ENCODE data around the gene SHB. TPM values are rescaled to one million over a fixed set of nuclear protein-coding genes. Genes with fewer than 3 reads are reported as not detected.

The SHB gene, protein sequence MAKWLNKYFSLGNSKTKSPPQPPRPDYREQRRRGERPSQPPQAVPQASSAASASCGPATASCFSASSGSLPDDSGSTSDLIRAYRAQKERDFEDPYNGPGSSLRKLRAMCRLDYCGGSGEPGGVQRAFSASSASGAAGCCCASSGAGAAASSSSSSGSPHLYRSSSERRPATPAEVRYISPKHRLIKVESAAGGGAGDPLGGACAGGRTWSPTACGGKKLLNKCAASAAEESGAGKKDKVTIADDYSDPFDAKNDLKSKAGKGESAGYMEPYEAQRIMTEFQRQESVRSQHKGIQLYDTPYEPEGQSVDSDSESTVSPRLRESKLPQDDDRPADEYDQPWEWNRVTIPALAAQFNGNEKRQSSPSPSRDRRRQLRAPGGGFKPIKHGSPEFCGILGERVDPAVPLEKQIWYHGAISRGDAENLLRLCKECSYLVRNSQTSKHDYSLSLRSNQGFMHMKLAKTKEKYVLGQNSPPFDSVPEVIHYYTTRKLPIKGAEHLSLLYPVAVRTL
- 12.7 and 22.7 TPM in 2 replicates for total RNA-seq (2012; rRNA removed)

DNA sequence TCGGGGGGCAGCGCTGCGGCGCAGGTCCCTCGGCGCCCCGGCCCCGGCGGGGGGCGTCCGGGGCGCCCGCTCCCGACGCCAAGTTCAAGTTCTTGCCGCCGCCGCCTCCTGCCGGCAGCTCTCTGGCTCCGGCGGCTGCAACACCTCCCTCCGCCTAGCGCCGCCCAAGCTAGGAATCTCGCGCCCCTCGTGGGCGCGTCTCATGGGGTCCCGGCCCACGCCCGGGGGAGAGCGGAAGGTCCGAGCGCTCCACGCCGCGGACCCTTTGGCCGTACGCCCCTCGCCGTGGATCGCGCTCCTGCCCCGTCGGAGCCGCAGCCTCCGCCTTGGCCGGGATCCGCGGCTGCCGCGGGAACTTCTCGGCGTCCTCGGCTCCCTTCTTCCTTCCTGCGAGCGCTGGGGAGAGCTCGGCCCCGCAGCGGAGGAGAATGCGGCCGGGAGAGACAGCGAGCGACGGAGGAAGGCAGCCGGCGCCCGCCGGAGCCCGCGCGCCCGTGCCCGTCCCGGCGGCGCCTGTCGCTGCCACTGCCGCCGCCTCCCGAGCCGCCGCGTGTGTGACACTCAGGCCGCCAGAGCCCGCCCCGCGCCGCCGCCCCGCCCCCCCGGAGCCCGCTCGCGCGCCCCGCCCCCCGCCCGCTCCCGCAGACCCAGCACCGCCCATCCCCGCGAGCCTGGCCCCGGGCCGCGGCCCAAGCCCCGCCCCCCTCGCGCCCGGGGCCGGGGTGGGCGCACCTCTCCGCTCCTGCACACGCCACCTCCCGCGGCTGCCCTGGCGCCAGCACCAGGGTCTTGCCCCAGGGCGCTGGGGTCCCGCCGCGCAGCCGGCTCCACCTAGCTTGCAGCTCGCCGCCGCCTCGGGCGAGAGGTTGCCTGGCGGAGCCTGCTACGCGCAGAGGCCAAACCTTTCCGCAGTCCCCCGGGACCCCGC is at the start of gene SHB:
Gene SHB, minus strand, starts transcription at position 527 of the 928 bp plus-strand sequence. CDS start 582 bp downstream, outside the sequence.
- Histone ChIP-seq H3K9ac (ENCODE audit: low read depth, low read length) (peak within 1 kb of the TSS; percentile 91), H3K27me3 (ENCODE audit: control insufficient read depth, insufficient read depth, low read length) (no peaks in the 10 kb centered on the region), H3K36me3 (ENCODE audit: insufficient read depth, low read length) (peaks cover 4% of the 10 kb centered on the region), H3K4me2 (ENCODE audit: low read length) (peak within 1 kb of the TSS; percentile 99), H3K4me1 (ENCODE audit: control insufficient read depth, insufficient read depth, low read length) (peaks cover 37% of the 10 kb centered on the region), H3K9me3 (replicated peaks; ENCODE audit: low read length) (no peaks in the 10 kb centered on the region), H3K4me3 (ENCODE audit: low read length) (peak within 1 kb of the TSS; percentile 96)

DNA sequence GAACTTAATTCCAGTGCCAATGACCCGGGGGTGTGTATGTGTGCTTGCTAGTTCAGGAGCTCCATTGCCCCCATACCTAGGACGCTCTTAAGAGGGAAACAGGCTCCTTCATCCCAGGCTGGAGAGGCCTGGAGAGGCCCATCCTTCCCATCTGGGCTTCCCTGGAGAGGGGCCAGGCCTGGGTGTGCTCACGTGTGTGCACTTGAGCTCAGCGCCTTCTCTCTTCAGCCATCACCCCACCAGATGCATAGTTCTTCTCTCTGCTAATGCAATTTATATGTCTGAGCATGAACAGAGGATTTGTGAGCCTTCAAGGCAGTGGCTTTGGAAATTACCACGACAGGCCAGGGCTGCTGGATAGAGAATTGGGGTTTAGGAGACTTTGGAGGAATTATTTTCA is 48.6 kb upstream of the SHB start:
- H3K4me1 ChIP-seq (ENCODE audit: control insufficient read depth, insufficient read depth, low read length), result no peaks in the 10 kb centered on the region
- no peak overlapping the region for H3K4me2 ChIP-seq (ENCODE audit: low read length)

DNA sequence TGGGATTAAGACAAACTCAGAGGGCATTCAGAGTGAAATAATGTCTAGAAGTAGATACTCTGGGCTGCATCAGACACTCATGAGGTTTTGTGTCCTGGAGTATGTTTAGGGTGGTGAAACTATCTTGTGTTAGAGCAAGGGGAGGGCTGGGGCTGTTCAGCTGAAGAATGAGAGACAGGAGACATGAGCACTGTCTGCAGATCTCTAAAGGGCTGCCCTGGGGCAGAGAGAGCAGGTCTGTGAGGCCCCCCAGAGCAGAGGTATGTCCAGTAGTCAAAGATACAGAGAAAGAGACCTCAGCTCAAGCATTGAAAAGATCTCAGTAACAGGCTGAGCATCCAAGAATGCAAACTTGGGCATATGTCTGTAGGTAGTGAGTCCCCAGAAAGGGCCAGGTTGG is 45.9 kb upstream of the SHB start:
- H3K9me3 ChIP-seq (replicated peaks; ENCODE audit: low read length), result no peaks in the 10 kb centered on the region

More for the DNA sequence above, 48.6 kb upstream of the SHB start:
- Histone ChIP-seq H3K4me3 (ENCODE audit: low read length) (no peak overlapping the region), H3K9ac (ENCODE audit: low read depth, low read length) (no peak overlapping the region), H3K9me3 (replicated peaks; ENCODE audit: low read length) (no peaks in the 10 kb centered on the region), H3K27me3 (ENCODE audit: control insufficient read depth, insufficient read depth, low read length) (peaks cover 47% of the 10 kb centered on the region), H3K36me3 (ENCODE audit: insufficient read depth, low read length) (no peaks in the 10 kb centered on the region)

DNA sequence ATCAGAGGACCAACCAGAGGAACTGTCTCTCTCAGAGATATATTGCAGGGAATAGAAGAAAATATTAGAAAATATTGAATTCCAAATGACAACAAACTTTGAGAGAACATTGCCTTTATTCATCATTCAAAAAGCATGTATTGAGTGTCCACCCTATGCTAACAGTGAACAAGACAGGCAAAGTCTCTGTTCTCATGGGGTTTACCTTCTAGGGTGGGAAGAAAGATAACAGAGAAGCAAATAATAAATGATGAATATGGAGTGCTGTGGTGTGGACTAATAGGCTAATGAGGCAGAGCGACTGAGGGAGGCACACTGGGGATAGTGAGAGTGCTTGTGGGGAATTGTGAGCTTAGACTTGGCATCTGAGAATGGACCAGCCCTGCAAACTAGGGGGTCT is 43.4 kb upstream of the SHB start:
- H3K27me3 ChIP-seq (ENCODE audit: control insufficient read depth, insufficient read depth, low read length), result peaks cover 47% of the 10 kb centered on the region
- H3K4me2 ChIP-seq (ENCODE audit: low read length), result no peak overlapping the region
- H3K4me1 ChIP-seq (ENCODE audit: control insufficient read depth, insufficient read depth, low read length), result no peaks in the 10 kb centered on the region
- H3K36me3 ChIP-seq (ENCODE audit: insufficient read depth, low read length), result no peaks in the 10 kb centered on the region
- H3K9ac ChIP-seq (ENCODE audit: low read depth, low read length), result no peak overlapping the region
- H3K4me3 ChIP-seq (ENCODE audit: low read length), result no peak overlapping the region
- no peaks in the 10 kb centered on the region for H3K9me3 ChIP-seq (replicated peaks; ENCODE audit: low read length)

More for the DNA sequence above, 45.9 kb upstream of the SHB start:
- Histone ChIP-seq H3K27me3 (ENCODE audit: control insufficient read depth, insufficient read depth, low read length) (peaks cover 52% of the 10 kb centered on the region), H3K4me1 (ENCODE audit: control insufficient read depth, insufficient read depth, low read length) (no peaks in the 10 kb centered on the region), H3K9ac (ENCODE audit: low read depth, low read length) (no peak overlapping the region), H3K4me3 (ENCODE audit: low read length) (no peak overlapping the region), H3K36me3 (ENCODE audit: insufficient read depth, low read length) (no peaks in the 10 kb centered on the region), H3K4me2 (ENCODE audit: low read length) (no peak overlapping the region)

DNA sequence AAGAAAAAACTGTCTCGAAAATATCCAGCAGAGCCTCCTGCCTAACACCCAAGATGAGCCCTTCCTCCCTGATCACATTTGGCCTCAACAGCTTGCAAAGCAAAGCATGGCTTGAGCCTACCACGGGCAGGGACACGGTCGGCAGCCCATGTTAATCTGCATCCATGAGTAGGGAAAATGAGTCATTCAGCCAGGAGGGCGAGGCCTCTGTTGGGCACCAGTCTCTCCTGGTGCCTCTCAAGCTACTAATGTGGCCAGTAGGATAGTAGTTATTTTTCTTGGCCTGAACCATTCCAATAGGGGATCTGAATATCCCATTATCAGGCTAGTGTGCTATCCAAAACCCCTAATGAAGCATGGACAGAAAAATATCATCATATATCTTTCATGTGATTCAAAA is 43.0 kb upstream of the SHB start:
- H3K9me3 ChIP-seq (replicated peaks; ENCODE audit: low read length), result no peaks in the 10 kb centered on the region
- H3K4me1 ChIP-seq (ENCODE audit: control insufficient read depth, insufficient read depth, low read length), result no peaks in the 10 kb centered on the region
- H3K4me2 ChIP-seq (ENCODE audit: low read length), result no peak overlapping the region
- H3K27me3 ChIP-seq (ENCODE audit: control insufficient read depth, insufficient read depth, low read length), result peaks cover 46% of the 10 kb centered on the region
- H3K36me3 ChIP-seq (ENCODE audit: insufficient read depth, low read length), result no peaks in the 10 kb centered on the region
- H3K4me3 ChIP-seq (ENCODE audit: low read length), result no peak overlapping the region
- no peak overlapping the region for H3K9ac ChIP-seq (ENCODE audit: low read depth, low read length)

DNA sequence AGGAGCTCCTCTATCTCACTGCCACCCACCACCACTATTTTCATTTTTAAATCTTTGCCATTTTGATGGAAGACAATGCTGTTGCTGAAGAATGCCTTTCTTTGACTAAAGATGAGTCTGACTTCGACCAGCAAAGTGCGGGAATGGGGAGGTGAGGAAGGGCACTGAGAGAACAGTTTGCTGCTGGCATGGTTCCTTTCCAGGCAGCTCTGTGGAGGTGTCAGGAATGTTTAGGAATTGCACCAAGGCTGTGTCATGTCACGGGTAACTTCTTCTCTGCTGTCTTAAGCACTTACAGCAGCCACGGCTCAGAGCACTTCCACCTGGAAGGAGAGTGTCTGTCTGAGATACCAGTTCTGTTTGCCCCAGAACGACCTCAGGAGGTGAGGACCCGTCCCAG is 41.4 kb upstream of the SHB start:
- Histone ChIP-seq H3K36me3 (ENCODE audit: insufficient read depth, low read length) (no peaks in the 10 kb centered on the region), H3K9me3 (replicated peaks; ENCODE audit: low read length) (no peaks in the 10 kb centered on the region), H3K9ac (ENCODE audit: low read depth, low read length) (no peak overlapping the region), H3K4me2 (ENCODE audit: low read length) (no peak overlapping the region), H3K27me3 (ENCODE audit: control insufficient read depth, insufficient read depth, low read length) (peaks cover 47% of the 10 kb centered on the region), H3K4me3 (ENCODE audit: low read length) (no peak overlapping the region), H3K4me1 (ENCODE audit: control insufficient read depth, insufficient read depth, low read length) (no peaks in the 10 kb centered on the region)

DNA sequence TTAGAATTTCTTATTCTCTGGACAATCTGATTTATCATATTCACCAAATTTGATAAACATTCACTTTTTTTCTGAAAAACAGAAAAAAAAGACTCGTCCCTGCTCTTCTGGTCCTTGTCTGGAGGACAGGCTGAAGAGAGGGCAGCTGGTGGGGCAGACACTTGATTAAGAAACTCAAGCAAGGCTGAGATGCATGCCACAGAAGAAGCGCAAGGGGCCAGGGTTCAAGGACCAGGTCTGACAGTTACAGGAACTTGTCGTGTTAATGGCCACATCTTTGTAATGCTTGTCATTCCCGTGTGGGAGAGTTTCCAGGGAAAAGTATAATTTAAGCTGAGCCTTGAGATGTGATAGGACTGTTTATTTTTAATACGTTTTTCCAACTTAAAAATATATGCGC is 40.6 kb upstream of the SHB start:
- Histone ChIP-seq H3K27me3 (ENCODE audit: control insufficient read depth, insufficient read depth, low read length) (peaks cover 44% of the 10 kb centered on the region), H3K9ac (ENCODE audit: low read depth, low read length) (no peak overlapping the region), H3K4me3 (ENCODE audit: low read length) (no peak overlapping the region), H3K9me3 (replicated peaks; ENCODE audit: low read length) (no peaks in the 10 kb centered on the region), H3K4me2 (ENCODE audit: low read length) (no peak overlapping the region), H3K36me3 (ENCODE audit: insufficient read depth, low read length) (no peaks in the 10 kb centered on the region), H3K4me1 (ENCODE audit: control insufficient read depth, insufficient read depth, low read length) (no peaks in the 10 kb centered on the region)

DNA sequence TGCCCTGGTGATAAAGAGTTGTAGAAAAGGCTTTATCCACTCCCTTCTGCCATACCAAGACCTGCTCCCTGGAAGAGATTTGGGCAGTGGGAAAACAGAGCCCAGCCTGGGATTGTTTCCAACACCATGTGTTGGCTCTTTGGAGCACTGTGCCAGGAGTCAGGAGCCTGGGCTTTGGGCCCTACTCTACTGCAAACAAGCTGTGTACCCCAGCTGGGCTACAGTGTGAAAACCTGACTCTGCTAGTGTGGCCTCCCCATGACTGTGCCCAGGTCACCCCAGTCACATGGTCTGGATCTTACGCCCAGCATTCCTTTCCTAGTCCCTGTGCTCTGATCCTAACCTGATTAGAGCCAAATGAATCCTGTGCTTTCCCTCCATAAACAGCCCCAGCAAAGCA is 39.3 kb upstream of the SHB start:
- no peaks in the 10 kb centered on the region for H3K4me1 ChIP-seq (ENCODE audit: control insufficient read depth, insufficient read depth, low read length)
- H3K4me2 ChIP-seq (ENCODE audit: low read length), result no peak overlapping the region
- peaks cover 44% of the 10 kb centered on the region for H3K27me3 ChIP-seq (ENCODE audit: control insufficient read depth, insufficient read depth, low read length)
- H3K4me3 ChIP-seq (ENCODE audit: low read length), result no peak overlapping the region
- H3K36me3 ChIP-seq (ENCODE audit: insufficient read depth, low read length), result no peaks in the 10 kb centered on the region
- H3K9me3 ChIP-seq (replicated peaks; ENCODE audit: low read length), result no peaks in the 10 kb centered on the region
- no peak overlapping the region for H3K9ac ChIP-seq (ENCODE audit: low read depth, low read length)

DNA sequence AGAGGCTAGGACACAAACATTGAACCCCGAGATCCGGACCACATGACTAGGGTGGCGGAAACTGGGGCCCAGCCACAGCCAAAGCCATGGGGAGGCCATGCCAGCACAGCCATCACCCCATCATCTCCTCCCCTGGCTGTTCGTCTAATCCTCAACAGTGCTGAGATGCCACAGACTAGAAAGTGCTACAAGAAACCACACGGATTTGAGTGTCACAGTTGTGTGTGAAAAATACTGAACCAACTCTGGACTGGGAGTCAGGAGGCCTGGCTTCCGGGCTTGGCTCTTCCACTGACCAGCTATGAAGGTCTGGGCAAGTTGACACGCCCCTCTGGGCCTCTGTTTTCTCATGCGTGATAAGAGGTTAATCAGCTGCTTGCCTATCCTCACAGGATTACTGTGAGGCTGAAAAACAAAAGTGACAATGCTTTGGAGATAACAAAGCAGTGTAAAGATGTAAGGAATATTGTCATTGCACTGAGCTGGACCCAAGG is 38.8 kb upstream of the SHB start:
- Histone ChIP-seq H3K9ac (ENCODE audit: low read depth, low read length) (no peak overlapping the region), H3K4me3 (ENCODE audit: low read length) (no peak overlapping the region), H3K9me3 (replicated peaks; ENCODE audit: low read length) (no peaks in the 10 kb centered on the region), H3K36me3 (ENCODE audit: insufficient read depth, low read length) (no peaks in the 10 kb centered on the region), H3K4me2 (ENCODE audit: low read length) (no peak overlapping the region), H3K27me3 (ENCODE audit: control insufficient read depth, insufficient read depth, low read length) (peaks cover 49% of the 10 kb centered on the region), H3K4me1 (ENCODE audit: control insufficient read depth, insufficient read depth, low read length) (no peaks in the 10 kb centered on the region)

DNA sequence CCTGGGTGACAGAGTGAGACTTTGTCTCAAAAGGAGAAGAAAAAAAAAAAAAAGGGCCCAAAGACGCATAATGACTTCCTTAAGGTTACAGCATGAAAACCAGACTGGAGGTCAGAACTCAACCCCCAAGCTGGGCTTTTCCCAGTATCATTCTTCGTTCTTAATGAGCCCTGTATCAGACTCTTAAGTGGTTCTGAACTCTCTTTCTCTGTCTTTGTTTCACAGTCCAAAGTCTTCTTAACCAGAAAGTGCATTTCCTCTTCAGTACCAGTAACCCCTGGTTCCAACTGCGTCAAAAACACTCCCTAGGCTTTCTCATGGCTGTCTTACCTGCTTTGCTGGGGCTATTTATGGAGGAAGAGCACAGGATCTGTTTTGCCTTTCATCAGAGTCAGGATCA is 38.4 kb upstream of the SHB start:
- Histone ChIP-seq H3K36me3 (ENCODE audit: insufficient read depth, low read length) (no peaks in the 10 kb centered on the region), H3K9me3 (replicated peaks; ENCODE audit: low read length) (no peaks in the 10 kb centered on the region), H3K4me3 (ENCODE audit: low read length) (no peak overlapping the region), H3K9ac (ENCODE audit: low read depth, low read length) (no peak overlapping the region), H3K27me3 (ENCODE audit: control insufficient read depth, insufficient read depth, low read length) (peaks cover 49% of the 10 kb centered on the region), H3K4me2 (ENCODE audit: low read length) (no peak overlapping the region), H3K4me1 (ENCODE audit: control insufficient read depth, insufficient read depth, low read length) (no peaks in the 10 kb centered on the region)

DNA sequence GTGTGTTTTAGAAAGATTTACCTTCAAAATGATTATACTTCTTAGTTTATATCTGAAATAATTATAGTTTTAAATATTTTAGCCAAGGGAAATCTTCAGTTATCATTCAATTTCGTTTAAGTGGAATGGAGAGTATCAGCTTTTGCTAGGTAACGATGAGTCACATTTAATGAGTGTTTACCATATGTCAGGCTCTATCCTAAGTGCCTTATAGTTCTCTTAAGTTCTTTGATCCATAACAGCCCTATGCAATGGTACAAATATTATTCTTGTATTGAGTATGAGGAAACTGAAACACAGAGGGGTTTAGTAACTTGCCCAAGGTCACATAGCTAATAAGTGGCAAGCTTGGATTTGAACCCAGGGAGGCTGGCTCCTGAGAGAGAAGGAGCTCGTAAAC is 37.5 kb upstream of the SHB start:
- no peak overlapping the region for H3K9ac ChIP-seq (ENCODE audit: low read depth, low read length)
- H3K4me2 ChIP-seq (ENCODE audit: low read length), result no peak overlapping the region
- no peak overlapping the region for H3K4me3 ChIP-seq (ENCODE audit: low read length)
- peaks cover 48% of the 10 kb centered on the region for H3K27me3 ChIP-seq (ENCODE audit: control insufficient read depth, insufficient read depth, low read length)
- no peaks in the 10 kb centered on the region for H3K4me1 ChIP-seq (ENCODE audit: control insufficient read depth, insufficient read depth, low read length)
- no peaks in the 10 kb centered on the region for H3K9me3 ChIP-seq (replicated peaks; ENCODE audit: low read length)
- H3K36me3 ChIP-seq (ENCODE audit: insufficient read depth, low read length), result no peaks in the 10 kb centered on the region

Data from skeletal muscle satellite cell (primary cell).